HPDE6-E6E7 (cell line): Measurements from ENCODE around the gene SERPINA3.
"Not testable (repeated sequence)": the region's sequence is repeated elsewhere in the genome, so short reads cannot be mapped to it uniquely, and the experiment has no call there.

Experiments used
- DNase-seq: peaks from one replicate; pipeline ENCODE4 v3.0.0; 2011; ENCODE audit warnings: missing footprints; ENCODE audit errors: extremely low spot score

The SERPINA3 gene

DNA sequence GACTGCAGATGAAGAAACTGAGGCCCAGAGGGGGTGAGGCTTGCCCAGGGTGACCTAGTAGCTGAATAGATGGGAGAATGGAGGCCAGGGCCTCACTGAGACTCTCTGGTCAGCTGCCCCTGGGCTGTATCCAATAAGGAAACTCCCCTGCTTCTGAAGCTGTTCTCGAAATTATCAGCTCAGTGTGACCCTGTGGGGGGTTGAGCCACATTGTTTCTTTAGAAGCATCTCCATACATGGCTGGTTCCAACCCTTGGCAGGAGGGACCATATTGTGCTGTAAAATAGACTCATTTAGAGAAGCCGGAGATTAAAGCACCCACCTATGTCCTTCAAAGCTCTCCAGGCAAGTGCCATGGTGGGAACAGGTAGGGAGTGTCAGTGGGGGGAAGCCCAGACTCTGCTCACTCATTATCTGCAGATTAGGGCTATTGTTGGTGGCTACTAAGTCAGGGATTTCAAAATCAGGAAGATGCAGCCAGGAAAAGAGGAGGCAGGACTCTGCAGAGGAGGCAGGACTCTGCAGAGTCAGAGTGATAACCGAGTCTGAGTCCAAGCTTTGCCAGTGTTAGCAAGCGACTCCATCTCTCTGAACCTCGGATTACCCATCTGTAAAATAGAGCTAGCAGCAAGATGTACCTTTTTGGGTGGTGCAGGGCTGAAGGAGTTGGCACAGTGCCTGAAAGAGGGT, 27.5 kb upstream of the SERPINA3 start:
- no peak for DNase-seq

DNA sequence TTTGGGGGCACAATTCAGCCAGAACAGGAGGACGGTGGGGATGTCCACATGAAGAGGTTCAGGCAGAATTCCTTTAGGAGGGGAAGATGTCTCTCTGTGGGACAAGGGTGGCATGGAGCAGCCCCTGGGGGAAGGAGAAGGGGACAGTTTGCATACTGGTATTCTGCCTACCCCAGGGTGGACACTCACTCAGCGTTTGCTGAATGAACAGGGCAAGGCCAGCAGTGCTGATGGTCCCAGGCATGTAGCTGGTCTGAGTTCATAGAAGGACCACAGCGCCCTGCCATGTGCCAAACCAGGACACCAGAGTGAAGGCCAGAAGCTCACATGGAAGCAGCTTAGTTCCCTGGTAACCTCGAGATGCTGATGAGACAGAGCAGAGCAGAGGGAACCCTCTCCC, 25.6 kb upstream of the SERPINA3 start:
- DNase-seq = no peak

DNA sequence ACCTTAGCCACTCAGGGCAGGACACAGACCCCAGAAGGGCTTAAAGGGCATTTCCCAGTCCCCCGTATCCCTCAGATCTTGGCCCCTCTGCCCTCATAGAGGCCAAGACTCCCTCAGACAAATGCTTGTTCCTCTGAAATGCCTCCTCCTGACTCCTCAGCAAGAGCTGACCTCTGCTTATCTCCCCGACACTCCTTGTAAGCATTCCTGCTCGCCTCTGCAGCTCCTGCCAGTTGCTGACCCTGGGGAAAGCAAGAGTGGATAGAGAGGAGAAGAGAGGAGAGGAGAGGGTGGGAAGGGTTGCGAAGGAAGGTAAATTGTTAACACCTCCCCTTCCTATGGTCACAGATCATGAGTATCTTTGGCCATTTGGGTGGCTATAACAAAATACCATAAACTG, 23.9 kb upstream of the SERPINA3 start:
- no peak for DNase-seq

DNA sequence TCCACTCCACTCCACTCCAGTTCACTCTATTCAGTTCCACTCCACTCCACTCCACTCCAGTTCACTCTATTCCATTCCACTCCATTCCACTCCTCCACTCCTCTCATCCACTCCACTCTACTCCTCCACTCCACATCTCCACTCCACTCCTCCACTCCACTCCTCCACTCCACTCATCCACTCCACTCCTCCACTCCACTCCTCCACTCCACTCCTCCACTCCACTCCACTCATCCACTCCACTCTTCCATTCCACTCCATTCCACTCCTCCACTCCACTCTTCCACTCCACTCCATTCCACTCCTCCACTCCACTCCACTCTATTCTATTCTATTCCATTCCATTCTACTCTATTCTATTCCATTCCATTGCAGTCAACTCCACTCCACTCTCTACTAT, 21.1 kb upstream of the SERPINA3 start:
- DNase-seq = no peak

DNA sequence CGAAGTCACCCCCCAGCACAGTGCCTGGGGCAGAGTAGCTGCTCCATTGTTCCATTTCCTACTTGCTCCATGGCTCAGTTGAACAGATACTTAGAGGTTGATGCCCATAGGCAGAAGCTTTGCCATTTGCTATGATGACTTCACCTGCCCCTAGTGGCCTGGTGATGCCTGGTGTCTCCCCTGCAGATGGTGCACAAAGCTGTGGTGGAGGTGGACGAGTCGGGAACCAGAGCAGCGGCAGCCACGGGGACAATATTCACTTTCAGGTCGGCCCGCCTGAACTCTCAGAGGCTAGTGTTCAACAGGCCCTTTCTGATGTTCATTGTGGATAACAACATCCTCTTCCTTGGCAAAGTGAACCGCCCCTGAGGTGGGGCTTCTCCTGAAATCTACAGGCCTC, 20.3 kb upstream of the SERPINA3 start:
- DNase-seq = no peak

DNA sequence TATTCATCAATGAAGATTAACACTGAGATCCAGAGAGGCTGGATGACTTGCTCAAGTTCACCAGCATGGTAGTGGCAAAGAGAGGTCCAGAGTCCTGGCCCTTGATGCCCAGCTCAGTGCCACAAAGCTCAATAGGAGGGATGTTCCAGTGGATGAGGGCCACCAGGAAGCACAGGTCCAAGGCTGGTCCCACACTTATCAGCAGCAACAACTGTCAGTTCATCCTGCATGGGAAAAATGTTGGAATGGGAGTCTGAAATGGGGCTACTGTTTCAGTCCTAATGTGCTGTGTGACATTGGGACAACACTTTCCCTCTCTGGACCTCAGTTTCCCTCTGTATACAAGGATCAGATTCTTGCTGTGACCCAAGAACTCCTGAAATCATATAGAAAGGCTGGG, 19.7 kb upstream of the SERPINA3 start:
- no peak for DNase-seq

DNA sequence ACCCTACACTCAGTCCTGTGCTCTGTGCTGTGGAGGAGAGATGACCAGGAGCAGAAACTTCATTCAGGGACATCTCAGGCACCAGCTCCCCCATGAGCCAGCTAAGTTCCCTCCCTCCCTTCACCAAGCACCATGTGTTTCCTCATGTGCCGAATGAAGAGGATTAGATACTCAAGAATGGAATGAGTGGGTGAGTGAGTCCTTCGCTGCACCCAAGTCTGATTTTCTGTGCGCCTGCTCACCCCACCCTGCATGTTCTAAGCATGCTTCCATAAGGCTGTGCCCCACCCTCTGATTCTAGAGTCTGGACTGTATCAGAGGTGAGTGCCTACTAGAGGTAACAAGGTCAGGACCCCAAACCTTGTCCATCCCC, 18.8 kb upstream of the SERPINA3 start:
- no peak for DNase-seq

DNA sequence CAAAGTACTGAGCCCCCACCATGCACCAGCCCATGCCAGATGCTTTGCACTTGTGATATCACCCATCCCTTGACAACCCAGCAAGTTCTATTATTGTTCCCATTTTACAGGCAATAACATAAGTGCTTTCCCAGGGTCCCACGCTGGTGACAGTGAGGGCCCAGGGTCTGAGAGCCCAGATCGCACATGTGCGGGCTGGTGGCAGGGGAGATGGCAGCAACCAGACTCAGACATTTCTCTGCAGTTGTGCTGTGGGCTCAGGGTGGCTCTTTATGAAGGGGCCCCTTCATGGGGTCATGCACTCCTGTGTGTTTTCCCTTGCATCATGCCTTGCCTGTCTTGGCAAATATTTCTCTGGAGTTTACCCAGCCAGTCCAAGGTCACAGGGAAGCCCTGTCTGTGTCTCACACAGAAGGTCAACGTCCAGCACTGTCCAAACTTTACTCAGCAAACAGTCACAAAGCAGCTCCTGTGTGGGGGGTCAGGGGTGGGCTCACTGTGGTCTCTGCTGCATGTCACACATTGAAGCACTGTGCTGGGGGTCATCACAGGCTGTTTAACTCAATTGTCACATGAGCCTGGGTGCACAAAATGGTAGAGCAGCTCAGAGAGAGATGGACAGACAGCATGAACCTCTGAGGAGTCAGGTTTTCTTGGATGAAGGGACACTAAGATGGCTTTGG, 18.3 kb upstream of the SERPINA3 start:
- DNase-seq = no peak

DNA sequence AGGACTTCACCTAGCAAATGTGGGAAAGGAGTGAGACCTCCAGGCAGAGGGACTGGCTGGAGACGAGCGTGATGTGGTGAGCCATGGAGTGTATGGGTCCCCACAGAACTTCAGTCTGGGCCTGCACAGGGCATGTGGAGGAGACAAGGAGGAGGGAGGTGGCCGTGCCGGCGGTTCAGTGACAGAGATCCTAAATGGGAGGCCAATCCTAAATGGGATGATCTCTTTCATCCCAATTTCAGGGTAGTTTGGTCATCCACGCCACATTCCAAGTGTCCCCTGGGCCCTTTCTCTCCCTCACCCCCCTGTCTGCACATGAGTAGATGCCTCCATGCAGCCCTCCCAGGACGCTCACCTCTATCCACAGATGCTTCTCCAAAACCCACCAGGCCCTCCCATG, 17.8 kb upstream of the SERPINA3 start:
- no peak for DNase-seq

DNA sequence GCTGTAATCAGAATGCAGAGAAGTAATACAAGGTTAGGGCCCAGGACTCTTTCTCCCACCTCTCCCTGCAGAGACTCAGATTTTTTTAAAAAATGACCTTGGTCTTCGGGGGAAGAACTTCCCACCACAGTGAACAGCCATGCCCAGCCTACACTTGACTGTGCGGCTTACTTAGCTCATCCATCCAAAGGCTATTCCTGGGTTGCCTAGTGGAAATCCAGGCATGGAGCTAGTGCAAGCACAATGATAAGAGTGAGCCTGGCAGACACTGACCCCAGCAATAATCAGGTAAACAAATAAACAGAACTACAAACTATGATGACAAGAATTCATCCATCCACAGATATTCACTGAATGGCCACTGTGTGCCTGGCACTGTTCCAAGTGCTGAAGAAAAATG, 16.3 kb upstream of the SERPINA3 start:
- no peak for DNase-seq

DNA sequence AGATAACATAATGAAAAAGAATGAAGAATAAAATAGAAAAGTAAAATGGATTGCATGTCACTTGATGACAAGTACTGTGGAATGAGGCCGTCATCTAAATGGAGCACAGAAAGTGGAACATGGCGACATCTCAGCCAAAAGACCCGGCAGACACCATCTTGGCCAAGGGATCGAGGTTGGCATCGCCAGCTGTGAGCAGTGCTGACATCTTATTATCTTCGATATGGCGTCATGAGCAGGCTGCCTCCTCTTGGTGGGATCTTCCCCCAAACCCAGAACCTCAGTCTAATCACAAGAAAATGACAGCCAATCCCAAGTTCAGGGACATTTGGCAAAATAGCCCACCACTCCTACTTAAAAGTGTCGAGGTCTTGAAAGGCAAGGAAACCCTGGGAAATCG, 15.8 kb upstream of the SERPINA3 start:
- DNase-seq = no peak

DNA sequence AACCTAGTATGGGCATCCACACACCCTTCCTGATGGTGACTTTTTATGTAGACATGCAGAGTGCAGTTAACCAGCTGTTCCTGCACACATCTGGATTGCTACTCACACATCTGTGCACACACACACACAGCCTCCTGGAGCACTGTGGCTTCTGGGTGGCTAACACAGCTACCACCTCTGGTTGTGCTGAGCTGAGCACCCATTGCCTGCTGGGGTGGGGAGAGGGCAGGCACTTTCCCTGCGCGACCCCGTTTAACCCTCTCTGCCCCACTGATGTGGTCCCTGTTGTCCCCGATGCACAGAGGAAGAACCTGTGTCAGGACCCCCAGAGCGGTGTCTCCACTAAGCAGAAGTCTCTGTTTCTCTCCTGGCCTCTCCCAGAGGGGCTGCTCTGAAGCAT, 14.4 kb upstream of the SERPINA3 start:
- no peak for DNase-seq

DNA sequence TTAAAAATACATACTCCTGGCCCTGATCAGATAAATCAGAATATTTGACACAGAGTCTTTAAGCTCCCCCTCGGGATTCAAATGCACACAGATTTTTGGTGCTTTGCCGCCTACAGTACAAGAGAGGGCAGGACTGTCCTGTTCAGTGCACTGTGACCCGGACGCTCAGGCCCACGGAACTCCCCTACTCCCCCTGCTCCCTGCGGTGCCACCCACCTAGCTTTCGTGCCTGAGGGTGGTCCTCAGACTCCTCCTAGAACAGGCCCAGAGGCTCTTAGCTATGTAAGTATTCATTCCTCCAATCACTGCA, 13.7 kb upstream of the SERPINA3 start:
- DNase-seq = no peak

DNA sequence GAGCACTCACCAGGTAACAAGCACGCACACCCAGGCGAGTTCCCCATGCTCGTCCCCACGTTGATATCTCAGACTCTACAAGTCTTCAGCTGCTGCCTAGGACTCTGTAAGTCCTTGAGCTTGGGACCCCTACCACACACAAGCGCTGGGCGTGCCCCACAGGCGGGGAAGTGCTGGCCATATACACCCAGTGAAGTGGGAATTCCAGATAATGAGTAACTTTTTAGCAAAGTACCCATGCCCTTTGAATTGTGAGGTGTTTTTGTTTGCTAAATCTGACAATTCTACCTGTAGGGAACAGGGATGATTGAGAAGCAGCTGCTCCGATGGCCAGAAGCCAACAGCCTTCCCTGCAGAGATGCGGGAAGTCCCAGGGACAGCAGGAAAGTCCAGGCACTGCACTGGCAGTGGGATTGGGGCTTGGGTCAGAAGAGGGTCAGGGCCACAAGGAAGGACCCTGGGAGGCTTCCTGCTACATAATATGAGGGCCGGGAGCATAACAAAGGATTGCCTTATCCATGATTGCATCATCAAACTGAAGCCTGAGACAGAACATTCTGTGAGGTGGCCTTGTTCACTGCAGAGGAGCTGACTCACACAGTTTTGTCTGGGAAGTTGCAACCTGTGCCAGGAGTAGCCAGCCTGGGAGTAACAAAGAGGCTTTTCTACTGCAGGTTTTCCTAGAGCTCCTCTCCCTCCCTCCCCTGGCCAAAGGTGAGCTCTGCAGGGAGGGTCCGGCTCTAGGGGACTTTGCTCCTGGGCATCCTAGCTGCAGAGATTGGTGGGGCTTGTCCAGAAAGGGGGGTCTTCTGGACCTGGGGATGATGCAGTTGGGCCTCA, 13.2 kb upstream of the SERPINA3 start:
- DNase-seq = peak; percentile 89

DNA sequence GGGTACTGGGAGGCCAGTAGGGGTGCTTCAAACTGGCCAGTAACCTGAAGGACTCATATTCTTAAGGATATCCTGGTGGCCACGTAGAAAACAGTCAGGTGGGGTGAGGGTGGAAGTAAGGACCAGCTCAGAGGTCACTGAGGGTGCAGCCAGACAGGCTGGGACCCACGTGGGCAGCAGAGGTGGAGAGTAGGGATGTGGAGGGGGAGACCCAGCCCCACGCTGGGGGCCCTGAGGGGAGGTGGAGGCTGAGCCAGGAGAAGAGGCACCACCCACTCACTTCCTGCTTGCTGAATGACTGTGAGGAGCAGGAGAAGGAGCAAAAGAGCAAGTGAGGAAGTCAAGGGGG, 12.6 kb upstream of the SERPINA3 start:
- no peak for DNase-seq

DNA sequence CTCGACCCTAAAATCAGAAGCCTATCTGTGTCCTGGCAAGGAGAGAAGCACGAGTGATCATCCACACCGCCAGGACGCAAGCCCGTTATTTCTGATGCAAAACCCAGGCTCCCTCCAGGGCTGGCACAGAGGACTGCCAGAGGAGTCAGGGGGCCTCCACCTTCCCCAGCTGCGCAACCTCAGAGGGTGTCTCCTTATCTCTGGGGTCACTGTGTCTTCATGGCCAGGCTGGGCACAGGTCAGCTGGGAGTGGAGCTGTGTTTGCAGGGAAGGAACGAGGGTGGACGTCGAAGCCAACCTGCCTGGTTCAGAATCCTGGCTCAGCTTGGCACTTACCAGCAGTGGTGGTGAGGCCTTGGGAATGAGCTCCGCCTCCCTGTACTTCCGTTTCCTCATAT, 12.0 kb upstream of the SERPINA3 start:
- DNase-seq = no peak

DNA sequence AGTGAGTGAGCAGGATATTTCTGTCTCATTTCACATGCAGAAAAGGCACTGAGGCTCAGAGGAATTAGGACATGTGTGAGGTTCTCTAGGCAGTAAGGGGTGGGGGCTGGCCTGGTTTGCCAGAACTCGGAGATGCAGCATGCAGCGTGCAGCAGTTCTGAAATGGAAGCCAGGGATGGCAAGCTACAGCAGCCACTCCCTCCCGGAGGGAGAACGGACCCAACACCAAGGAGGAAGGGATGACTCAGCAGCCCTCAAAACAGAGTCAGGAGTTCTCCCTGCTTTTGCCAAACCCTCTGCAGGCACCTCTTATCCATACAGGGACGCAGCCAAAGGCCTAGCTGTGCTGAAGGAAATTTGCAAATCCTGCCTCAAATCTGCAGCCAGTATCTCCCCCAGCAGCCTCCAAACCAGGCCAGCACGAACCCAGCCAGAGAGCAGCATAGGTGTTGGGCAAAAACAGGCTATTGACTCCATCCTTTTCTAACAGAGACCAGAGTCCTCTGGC, 10.3 kb upstream of the SERPINA3 start:
- DNase-seq = peak; percentile 31

DNA sequence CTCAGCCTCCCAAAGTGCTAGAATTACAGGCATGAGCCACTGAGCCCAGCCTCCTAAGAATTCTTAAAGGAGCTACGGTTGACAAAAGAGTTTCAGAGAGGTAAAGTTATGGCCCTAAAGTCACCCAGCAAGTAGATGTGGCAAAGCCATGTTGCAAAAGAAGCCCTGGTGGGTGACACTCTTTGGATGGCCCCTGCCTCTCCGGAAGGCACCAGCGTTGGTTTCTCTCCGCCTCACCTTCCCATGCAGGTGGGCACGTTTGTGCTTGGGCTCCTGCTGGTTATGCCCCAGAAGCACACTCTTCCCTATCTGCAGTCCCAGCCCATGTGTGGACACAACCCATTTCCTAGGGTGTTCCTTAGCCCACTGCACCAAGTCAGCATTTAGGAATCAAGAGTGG, 9.5 kb upstream of the SERPINA3 start:
- DNase-seq = no peak

DNA sequence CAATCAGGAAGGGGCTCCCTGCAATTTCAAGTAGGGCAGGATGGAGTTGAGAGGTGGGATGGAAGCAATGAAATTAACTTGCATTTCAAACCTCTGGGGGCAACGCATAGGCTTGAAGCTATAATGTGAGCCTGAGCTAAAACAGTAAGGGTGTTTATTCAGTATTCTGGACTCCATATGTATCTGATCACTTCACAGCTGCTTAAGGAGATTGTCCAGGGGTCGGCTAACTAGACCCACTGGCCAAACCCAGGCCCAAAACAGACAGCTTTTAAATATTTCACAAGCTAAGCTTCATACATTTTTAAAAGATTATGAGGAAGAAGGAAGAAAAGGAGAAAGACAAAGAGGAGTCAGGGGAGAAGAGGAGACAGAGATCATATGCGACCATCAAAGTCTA, 6.8 kb upstream of the SERPINA3 start:
- DNase-seq = no peak

DNA sequence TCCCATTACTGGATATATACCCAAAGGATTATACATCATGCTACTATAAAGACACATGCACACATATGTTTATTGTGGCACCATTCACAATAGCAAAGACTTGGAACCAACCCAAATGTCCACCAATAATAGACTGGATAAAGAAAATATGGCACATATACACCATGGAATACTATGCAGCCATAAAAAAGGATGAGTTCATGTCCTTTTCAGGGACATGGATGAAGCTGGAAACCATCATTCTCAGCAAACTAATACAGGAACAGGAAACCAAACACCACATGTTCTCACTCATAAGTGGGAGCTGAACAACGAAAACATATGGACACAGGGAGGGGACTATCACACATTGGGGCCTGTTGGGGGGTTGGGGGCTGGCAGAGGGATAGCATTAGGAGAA, 3.2 kb upstream of the SERPINA3 start:
- not testable (repeated sequence) for DNase-seq

DNA sequence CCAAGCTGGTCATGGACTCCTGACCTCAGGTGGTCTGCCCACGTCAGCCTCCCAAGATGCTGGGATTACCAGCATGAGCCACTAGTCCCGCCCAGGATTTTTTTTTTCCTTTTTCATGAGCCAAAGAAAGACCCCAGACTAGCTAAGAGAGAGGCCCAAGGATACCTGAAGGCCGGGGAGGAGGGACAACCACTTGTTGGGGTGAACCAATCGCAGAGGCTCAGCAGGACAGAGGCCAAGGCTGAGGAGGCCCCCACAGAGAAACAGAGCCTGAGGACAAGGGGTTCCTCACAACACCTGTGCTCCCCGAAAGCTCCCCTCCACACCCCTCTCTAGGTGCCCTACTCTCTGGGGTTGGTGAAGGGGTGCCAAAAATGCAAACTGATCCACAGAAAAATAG, 1.0 kb upstream of the SERPINA3 start:
- DNase-seq = no peak

DNA sequence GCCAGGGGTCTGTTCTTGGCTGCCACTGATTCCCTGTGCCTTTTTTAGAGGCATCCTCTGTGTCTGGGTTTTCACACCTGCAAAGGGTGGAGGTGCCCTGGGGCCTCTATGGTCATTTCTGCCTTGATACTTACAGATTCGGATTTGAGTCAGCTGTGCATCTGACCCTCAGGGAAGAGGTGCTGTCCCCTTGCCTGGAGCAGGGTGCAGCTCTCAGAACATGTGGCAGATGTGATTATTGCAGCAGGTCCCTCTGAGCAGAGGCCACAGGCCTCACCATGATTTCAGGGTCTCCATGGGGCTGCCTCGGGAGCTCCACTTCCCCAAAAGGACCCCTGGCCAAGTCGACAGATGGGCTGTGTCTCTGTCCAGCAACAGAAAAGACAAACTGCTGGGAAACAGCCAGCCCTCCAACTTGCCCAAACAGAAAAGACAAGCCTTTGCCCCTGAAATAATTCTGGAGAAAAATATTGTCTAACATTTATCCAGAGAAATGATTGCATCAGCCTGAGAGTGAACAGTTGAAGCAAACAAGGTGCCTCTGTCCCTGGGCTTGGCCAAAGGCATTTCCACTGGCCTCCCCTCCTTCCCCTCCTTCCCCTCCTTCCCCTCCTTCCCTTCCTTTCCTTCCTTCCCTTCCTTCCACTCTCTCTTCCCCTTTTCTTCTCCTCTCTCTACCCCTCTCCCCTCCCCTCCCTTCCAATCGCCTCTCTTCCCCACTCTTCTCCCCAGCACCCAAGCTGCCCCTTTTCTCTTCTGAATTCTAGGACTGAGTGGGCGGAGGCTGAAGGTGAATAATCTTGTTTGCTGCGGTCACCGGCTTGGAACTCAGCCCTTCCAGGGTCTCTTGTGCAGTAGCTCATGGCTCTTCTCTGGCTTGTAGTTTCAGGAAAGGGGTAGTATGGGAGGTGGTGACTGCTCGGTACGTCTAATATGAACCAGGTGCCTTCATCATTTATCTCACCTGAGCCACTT, 676 bp downstream of the SERPINA3 start:
- DNase-seq = no peak
